ENCODE data around the gene DOCK4. TPM values are rescaled to one million over a fixed set of nuclear protein-coding genes. Genes with fewer than 3 reads are reported as not detected.
"Not testable (repeated sequence)": the region's sequence is repeated elsewhere in the genome, so short reads cannot be mapped to it uniquely, and the experiment has no call there.

The DOCK4 gene
- total RNA-seq, 1 experiment from 2014 or later: 3.4 TPM

GRCh38 chr7:111914291-111914690 lies 291.9 kb downstream of the DOCK4 start:
- DNase-seq: no peak
- no peaks in the 10 kb centered on the region for H3K27me3 Mint-ChIP-seq (ENCODE audit: unreplicated experiment)
- no peaks in the 10 kb centered on the region for H3K36me3 Mint-ChIP-seq (ENCODE audit: insufficient read depth, unreplicated experiment)

GRCh38 chr7:111911166-111911961 lies 294.8 kb downstream of the DOCK4 start:
- peaks cover 6% of the 10 kb centered on the region for H3K9me3 Mint-ChIP-seq (ENCODE audit: low read depth, unreplicated experiment)
- no peak for TF ChIP-seq CTCF (IDR thresholded peaks at IDR 0.05; ENCODE audit: unreplicated experiment)
- no peak overlapping the region for H3K27ac Mint-ChIP-seq (ENCODE audit: unreplicated experiment)
- intact Hi-C loops (cut with micrococcal nuclease; ENCODE audit: unreplicated experiment): no loop called here
- H3K27me3 Mint-ChIP-seq (ENCODE audit: unreplicated experiment): no peaks in the 10 kb centered on the region
- H3K36me3 Mint-ChIP-seq (ENCODE audit: insufficient read depth, unreplicated experiment): no peaks in the 10 kb centered on the region
- no peak overlapping the region for H3K4me3 Mint-ChIP-seq (ENCODE audit: low read depth, unreplicated experiment)
- CTCF ChIA-PET: no interaction called here
- no peak for DNase-seq
- no TSS peak for BruUV-seq (replicated peaks)
- no peaks in the 10 kb centered on the region for H3K4me1 Mint-ChIP-seq (ENCODE audit: low read depth, unreplicated experiment)

More at GRCh38 chr7:111914291-111914690, 291.9 kb downstream of the DOCK4 start:
- Mint-ChIP-seq H3K4me1 (ENCODE audit: low read depth, unreplicated experiment) (no peaks in the 10 kb centered on the region), H3K4me3 (ENCODE audit: low read depth, unreplicated experiment) (no peak overlapping the region), H3K9me3 (ENCODE audit: low read depth, unreplicated experiment) (peaks cover 6% of the 10 kb centered on the region), H3K27ac (ENCODE audit: unreplicated experiment) (no peak overlapping the region)
- no TSS peak for BruUV-seq (replicated peaks)
- intact Hi-C loops (cut with micrococcal nuclease; ENCODE audit: unreplicated experiment): no loop called here
- CTCF ChIA-PET: no interaction called here
- no peak for TF ChIP-seq CTCF (IDR thresholded peaks at IDR 0.05; ENCODE audit: unreplicated experiment)

GRCh38 chr7:111910656-111911055 lies 295.5 kb downstream of the DOCK4 start:
- Mint-ChIP-seq H3K9me3 (ENCODE audit: low read depth, unreplicated experiment) (peaks cover 6% of the 10 kb centered on the region), H3K27me3 (ENCODE audit: unreplicated experiment) (no peaks in the 10 kb centered on the region), H3K36me3 (ENCODE audit: insufficient read depth, unreplicated experiment) (no peaks in the 10 kb centered on the region), H3K4me1 (ENCODE audit: low read depth, unreplicated experiment) (no peaks in the 10 kb centered on the region), H3K4me3 (ENCODE audit: low read depth, unreplicated experiment) (no peak overlapping the region), H3K27ac (ENCODE audit: unreplicated experiment) (no peak overlapping the region)
- no peak for DNase-seq
- BruUV-seq (replicated peaks): no TSS peak
- CTCF ChIA-PET: no interaction called here
- intact Hi-C loops (cut with micrococcal nuclease; ENCODE audit: unreplicated experiment): no loop called here
- TF ChIP-seq CTCF (IDR thresholded peaks at IDR 0.05; ENCODE audit: unreplicated experiment): no peak

GRCh38 chr7:111908673-111909072 lies 297.5 kb downstream of the DOCK4 start:
- H3K36me3 Mint-ChIP-seq (ENCODE audit: insufficient read depth, unreplicated experiment); CTCF ChIA-PET; H3K4me3 Mint-ChIP-seq (ENCODE audit: low read depth, unreplicated experiment); H3K27ac Mint-ChIP-seq (ENCODE audit: unreplicated experiment); DNase-seq; BruUV-seq (replicated peaks); intact Hi-C loops (cut with micrococcal nuclease; ENCODE audit: unreplicated experiment); H3K9me3 Mint-ChIP-seq (ENCODE audit: low read depth, unreplicated experiment); H3K27me3 Mint-ChIP-seq (ENCODE audit: unreplicated experiment); H3K4me1 Mint-ChIP-seq (ENCODE audit: low read depth, unreplicated experiment): not testable (repeated sequence)

- Mint-ChIP-seq H3K4me1 (ENCODE audit: low read depth, unreplicated experiment) (no peaks in the 10 kb centered on the region), H3K27me3 (ENCODE audit: unreplicated experiment) (no peaks in the 10 kb centered on the region), H3K27ac (ENCODE audit: unreplicated experiment) (no peak overlapping the region), H3K9me3 (ENCODE audit: low read depth, unreplicated experiment) (no peaks in the 10 kb centered on the region), H3K36me3 (ENCODE audit: insufficient read depth, unreplicated experiment) (no peaks in the 10 kb centered on the region), H3K4me3 (ENCODE audit: low read depth, unreplicated experiment) (no peak overlapping the region)
- intact Hi-C loops (cut with micrococcal nuclease; ENCODE audit: unreplicated experiment): no loop called here
- no peak for DNase-seq
- CTCF ChIA-PET: no interaction called here
- no TSS peak for BruUV-seq (replicated peaks)
- TF ChIP-seq CTCF (IDR thresholded peaks at IDR 0.05; ENCODE audit: unreplicated experiment): no peak
These were observed 302.4 kb downstream of the DOCK4 start for GRCh38 chr7:111903797-111904196.

Measured in Calu3 (cell line).